SK-N-SH (cell line): ENCODE data around the gene SPDEF. TPM values are rescaled to one million over a fixed set of nuclear protein-coding genes. Genes with fewer than 3 reads are reported as not detected.

Source experiments
- CTCF ChIA-PET: fragments of 300-600, 350-600 bp; formaldehyde crosslinking; extraction: SDS; loops from one replicate; lab custom pipeline; 2021; lab: Yijun Ruan, JAX
- POLR2A ChIA-PET: fragments of 350-600 bp; sonication (Branson Sonifier 250); formaldehyde crosslinking; extraction: SDS; loops from one replicate; lab custom pipeline; 2020; ENCODE audit warnings: antibody characterized with exemption, inconsistent platforms; lab: Yijun Ruan, JAX
- DNase-seq: peaks from one replicate; pipeline ENCODE4 v3.0.0; 2012
- H2AFZ ChIP-seq: fragments of 200-600 bp; sonication (generic); 2 replicates; pipeline ENCODE4 v1.8.1; 2016; ENCODE audit warnings: antibody characterized with exemption, mild to moderate bottlenecking, low read depth
- H3F3A ChIP-seq: fragments of 200-600 bp; sonication (generic); replicated peaks from 2 replicates; pipeline ENCODE3; 2016; ENCODE audit warnings: antibody characterized with exemption, mild to moderate bottlenecking; ENCODE audit not compliant: insufficient read depth
- H3K27ac ChIP-seq, 2 experiments: fragments of 200-500 bp in 1 of 2; fragments of 200-600 bp in 1 of 2; sonication (Bioruptor generic) in 1 of 2; sonication (generic), shearing (Covaris generic) in 1 of 2; 2 replicates each; pipeline versions ENCODE4 v1.5.1 to v1.6.1; 2014 to 2016; ENCODE audit warnings: low read depth in 2 of 2, inconsistent platforms in 1 of 2, low read length in 1 of 2, mild to moderate bottlenecking in 1 of 2, mixed read lengths in 1 of 2
- H3K27me3 ChIP-seq: fragments of 200-600 bp; sonication (generic), shearing (Covaris generic); 2 replicates; pipeline ENCODE4 v1.6.1; 2016; ENCODE audit warnings: mixed run types; ENCODE audit not compliant: insufficient read depth
- H3K36me3 ChIP-seq, 2 experiments: fragments of 200-500 bp in 1 of 2; fragments of 200-600 bp in 1 of 2; sonication (Bioruptor generic) in 1 of 2; sonication (generic) in 1 of 2; replicated peaks in 1 of 2; 2 replicates each; pipeline versions ENCODE3 to v1.5.1; 2014 to 2016; ENCODE audit warnings: low read length in 1 of 2, mild to moderate bottlenecking in 1 of 2; ENCODE audit not compliant: insufficient read depth in 2 of 2, control insufficient read depth in 1 of 2
- H3K4me1 ChIP-seq, 2 experiments: fragments of 200-500 bp in 1 of 2; fragments of 200-600 bp in 1 of 2; sonication (Bioruptor generic) in 1 of 2; sonication (generic), shearing (Covaris generic) in 1 of 2; 2 replicates each; pipeline versions ENCODE4 v1.5.1 to v1.6.1; 2014 to 2016; ENCODE audit warnings: low read depth in 1 of 2, low read length in 1 of 2, mixed run types in 1 of 2; ENCODE audit not compliant: insufficient read depth in 2 of 2, control insufficient read depth in 1 of 2
- H3K4me2 ChIP-seq: fragments of 200-600 bp; sonication (generic), shearing (Covaris generic); 2 replicates; pipeline ENCODE4 v1.6.1; 2017; ENCODE audit warnings: mixed run types
- H3K4me3 ChIP-seq, 2 experiments: fragments of 200-500 bp in 1 of 2; fragments of 200-600 bp in 1 of 2; sonication (Bioruptor generic) in 1 of 2; sonication (generic), shearing (Covaris generic) in 1 of 2; 2 replicates each; pipeline versions ENCODE4 v1.5.1 to v1.8.1; 2014 to 2016; ENCODE audit warnings: low read depth in 2 of 2, inconsistent platforms in 1 of 2, low read length in 1 of 2, mild to moderate bottlenecking in 1 of 2, mixed read lengths in 1 of 2, moderate library complexity in 1 of 2
- H3K79me2 ChIP-seq: fragments of 200-600 bp; sonication (generic); 2 replicates; pipeline ENCODE4 v1.8.1; 2017; ENCODE audit warnings: mild to moderate bottlenecking; ENCODE audit not compliant: insufficient read depth
- H3K9ac ChIP-seq: fragments of 200-600 bp; sonication (generic); 2 replicates; pipeline ENCODE4 v1.6.1; 2017; ENCODE audit warnings: mixed run types
- H3K9me2 ChIP-seq: fragments of 200-600 bp; sonication (generic); 2 replicates; pipeline ENCODE4 v1.6.1; 2017; ENCODE audit warnings: mixed run types
- H3K9me3 ChIP-seq: fragments of 200-600 bp; sonication (generic); 2 replicates; pipeline ENCODE4 v1.6.1; 2017; ENCODE audit warnings: mixed run types, mild to moderate bottlenecking, moderate library complexity
- H4K20me1 ChIP-seq: fragments of 200-600 bp; sonication (generic); 2 replicates; pipeline ENCODE4 v1.6.1; 2017; ENCODE audit warnings: mild to moderate bottlenecking, mixed run types; ENCODE audit not compliant: insufficient read depth
- CTCF ChIP-seq: fragments of 200-600 bp; sonication (generic); IDR thresholded peaks from 2 replicates; pipeline ENCODE4 v1.6.1; 2017; ENCODE audit warnings: antibody characterized with exemption, mild to moderate bottlenecking, moderate library complexity
- GABPA ChIP-seq: IDR thresholded peaks from 2 replicates; pipeline ENCODE4 v1.4.0; 2012; ENCODE audit warnings: low read depth, mild to moderate bottlenecking
- JUND ChIP-seq: IDR thresholded peaks from 2 replicates; pipeline ENCODE4 v1.4.0; 2012
- MEF2A ChIP-seq: IDR thresholded peaks from 2 replicates; pipeline ENCODE4 v1.4.0; 2012; ENCODE audit warnings: low read depth, borderline replicate concordance
- MXI1 ChIP-seq: IDR thresholded peaks from 2 replicates; pipeline ENCODE4 v1.6.1; 2012; ENCODE audit warnings: mild to moderate bottlenecking, low read depth, low read length, improper control_type of control experiment
- NFIC ChIP-seq: IDR thresholded peaks from 2 replicates; pipeline ENCODE4 v1.4.0; 2012; ENCODE audit warnings: borderline replicate concordance
- SIN3A ChIP-seq: IDR thresholded peaks from 2 replicates; pipeline ENCODE4 v1.6.1; 2012; ENCODE audit warnings: low read depth, mild to moderate bottlenecking, low read length, moderate library complexity, borderline replicate concordance
- WGBS: methylation state at CpG from one replicate; pipeline ENCODE4 v1.1.6; 2017; ENCODE audit warnings: low lambda C conversion rate; 5-methylcytosine and 5-hydroxymethylcytosine counted together
- polyA plus RNA-seq, 3 experiments: library from polyadenylated mRNA; depleted of rRNA; stranded (reverse); fragments of >200 nt; gene quantifications; 2 replicates each; pipeline ENCODE4 v1.2.3, GENCODE V29; 2012
- TF ChIP-seq, protein P1 (sequence below): fragments of 150-350 bp; IDR thresholded peaks from 2 replicates; pipeline ENCODE4 v1.6.1; 2016; ENCODE audit warnings: mild to moderate bottlenecking, low read depth, low read length

SPDEF gene
- polyA plus RNA-seq, 1 of the 3 experiments (the other 2 are of a cell fraction): 0.10 TPM

GRCh38 chr6:34587325-34587724 lies 31.2 kb upstream of the SPDEF start (continued):
- TF ChIP-seq SIN3A (no peak), NFIC (no peak), JUND (no peak), CTCF (no peak)
- TF ChIP-seq, protein P1, sequence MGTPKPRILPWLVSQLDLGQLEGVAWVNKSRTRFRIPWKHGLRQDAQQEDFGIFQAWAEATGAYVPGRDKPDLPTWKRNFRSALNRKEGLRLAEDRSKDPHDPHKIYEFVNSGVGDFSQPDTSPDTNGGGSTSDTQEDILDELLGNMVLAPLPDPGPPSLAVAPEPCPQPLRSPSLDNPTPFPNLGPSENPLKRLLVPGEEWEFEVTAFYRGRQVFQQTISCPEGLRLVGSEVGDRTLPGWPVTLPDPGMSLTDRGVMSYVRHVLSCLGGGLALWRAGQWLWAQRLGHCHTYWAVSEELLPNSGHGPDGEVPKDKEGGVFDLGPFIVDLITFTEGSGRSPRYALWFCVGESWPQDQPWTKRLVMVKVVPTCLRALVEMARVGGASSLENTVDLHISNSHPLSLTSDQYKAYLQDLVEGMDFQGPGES: no peak

DNA sequence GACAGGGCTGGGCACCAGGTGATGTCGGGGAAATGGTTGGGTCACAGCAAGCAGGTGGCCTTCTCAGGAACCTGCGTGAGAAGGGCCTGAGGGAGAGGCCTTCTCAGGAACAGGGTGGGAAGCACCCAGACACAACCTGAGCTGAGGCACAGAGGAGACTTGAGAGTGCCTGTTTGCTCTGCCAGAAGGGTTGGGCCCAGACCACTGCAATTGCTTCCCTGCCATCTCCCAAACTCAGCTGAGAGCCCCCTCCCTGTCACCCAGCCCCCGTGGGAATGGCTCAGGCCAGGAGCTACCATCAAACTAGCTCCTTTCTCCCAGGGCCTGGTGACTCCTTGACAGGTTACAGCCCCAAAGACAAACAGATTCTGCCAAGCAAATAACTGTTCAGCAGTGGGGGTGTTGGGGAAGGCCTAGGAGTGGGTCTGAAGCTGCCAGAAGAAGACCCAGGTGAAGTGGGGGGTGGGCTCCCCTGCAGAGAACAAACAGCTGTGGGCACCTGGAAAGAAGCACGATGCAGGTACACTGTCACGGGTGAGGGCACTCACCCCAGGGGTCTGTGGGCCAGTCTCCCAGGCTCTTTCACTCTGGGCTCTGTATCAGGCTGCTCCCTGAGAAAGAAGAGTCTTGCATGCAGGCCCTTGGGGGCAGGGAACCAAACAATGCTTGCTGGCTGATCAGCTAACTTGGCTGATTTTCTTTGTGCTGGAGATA lies 30.4 kb upstream of the SPDEF start:
- ChIA-PET CTCF (interaction anchor here (1.1 kb wide), 1 partner anchor 23 kb away, joined by 4 read pairs; no protein-coding TSS in a partner anchor), POLR2A (no interaction called here)
- Histone ChIP-seq H3F3A (no peaks in the 10 kb centered on the region), H3K4me3 (no peak overlapping the region), H2AFZ (no peak overlapping the region), H3K9ac (no peak overlapping the region), H3K36me3 (peaks cover 0 to 12% of the 10 kb centered on the region in 2 experiments), H3K4me1 (peaks cover 0 to 4% of the 10 kb centered on the region in 2 experiments; a peak in 1 of 4 replicates), H4K20me1 (peaks cover 5% of the 10 kb centered on the region), H3K27ac (no peak overlapping the region), H3K27me3 (no peaks in the 10 kb centered on the region), H3K79me2 (peaks cover 13% of the 10 kb centered on the region; the same call in 1 of the 2 replicates), H3K4me2 (no peak overlapping the region), H3K9me3 (no peaks in the 10 kb centered on the region), H3K9me2 (no peaks in the 10 kb centered on the region)
- no peak for DNase-seq
- TF ChIP-seq, protein P1: no peak
- no peak for TF ChIP-seq GABPA
- no peak for TF ChIP-seq SIN3A
- TF ChIP-seq MXI1: no peak
- no peak for TF ChIP-seq MEF2A
- no peak for TF ChIP-seq JUND
- WGBS: 100% methylated on average over 2 of the region's 5 CpGs
